Activated CD8-positive, alpha-beta T cell treated with anti-CD3 and anti-CD28 coated beads for 36 hours (primary cell): ENCODE measurements around the gene DAB1. TPM values are rescaled to one million over a fixed set of nuclear protein-coding genes. Genes with fewer than 3 reads are reported as not detected.

ENCODE experiments used
- ATAC-seq: fragments of 200-7000 bp; cut with Tn5 transposase; one replicate; pipeline ENCODE4 v1.10.0; 2021; ENCODE audit warnings: mild to moderate bottlenecking, moderate library complexity
- CTCF ChIA-PET: fragments of 350-600 bp; sonication (Branson Sonifier 250); formaldehyde crosslinking; loops from one replicate; lab custom pipeline; 2021; ENCODE audit warnings: antibody characterized with exemption; lab: Charles Lee
- POLR2A ChIA-PET: fragments of 350-600 bp; sonication (Branson Sonifier 250); formaldehyde crosslinking; loops from one replicate; lab custom pipeline; 2021; ENCODE audit warnings: antibody characterized with exemption; lab: Charles Lee
- DNase-seq: peaks from one replicate; pipeline ENCODE4 v3.0.0-alpha.2; 2020
- H3K27ac Mint-ChIP-seq: one replicate; pipeline ENCODE4 v1.8.0; 2021; ENCODE audit warnings: mild to moderate bottlenecking, mixed read lengths
- H3K27me3 Mint-ChIP-seq: one replicate; pipeline ENCODE4 v1.8.0; 2021; ENCODE audit warnings: mixed read lengths
- H3K36me3 Mint-ChIP-seq: one replicate; pipeline ENCODE4 v1.8.0; 2021; ENCODE audit warnings: low read depth, mixed read lengths
- H3K4me1 Mint-ChIP-seq: one replicate; pipeline ENCODE4 v1.8.0; 2021; ENCODE audit warnings: low read depth, mixed read lengths
- H3K4me3 Mint-ChIP-seq: one replicate; pipeline ENCODE4 v1.8.0; 2021; ENCODE audit warnings: mild to moderate bottlenecking, moderate library complexity, mixed read lengths
- H3K9me3 Mint-ChIP-seq: one replicate; pipeline ENCODE4 v1.8.0; 2021; ENCODE audit warnings: mixed read lengths
- intact Hi-C: fragments of 100-400 bp; cut with micrococcal nuclease; formaldehyde crosslinking; loops from one replicate; pipeline ENCODE4 v1.10.0; 2022
- total RNA-seq, 2 experiments: library from RNA; stranded (reverse); gene quantifications; one replicate each; pipeline ENCODE4 v1.2.3, GENCODE V29; 2021
- TF ChIP-seq, protein P1 (sequence below): fragments of 200-600 bp; IDR thresholded peaks from one replicate; pipeline ENCODE4 v1.8.0; 2022; ENCODE audit warnings: antibody characterized with exemption, mild to moderate bottlenecking

The DAB1 gene
- total RNA-seq, 2 experiments from 2014 or later: not detected

DNA sequence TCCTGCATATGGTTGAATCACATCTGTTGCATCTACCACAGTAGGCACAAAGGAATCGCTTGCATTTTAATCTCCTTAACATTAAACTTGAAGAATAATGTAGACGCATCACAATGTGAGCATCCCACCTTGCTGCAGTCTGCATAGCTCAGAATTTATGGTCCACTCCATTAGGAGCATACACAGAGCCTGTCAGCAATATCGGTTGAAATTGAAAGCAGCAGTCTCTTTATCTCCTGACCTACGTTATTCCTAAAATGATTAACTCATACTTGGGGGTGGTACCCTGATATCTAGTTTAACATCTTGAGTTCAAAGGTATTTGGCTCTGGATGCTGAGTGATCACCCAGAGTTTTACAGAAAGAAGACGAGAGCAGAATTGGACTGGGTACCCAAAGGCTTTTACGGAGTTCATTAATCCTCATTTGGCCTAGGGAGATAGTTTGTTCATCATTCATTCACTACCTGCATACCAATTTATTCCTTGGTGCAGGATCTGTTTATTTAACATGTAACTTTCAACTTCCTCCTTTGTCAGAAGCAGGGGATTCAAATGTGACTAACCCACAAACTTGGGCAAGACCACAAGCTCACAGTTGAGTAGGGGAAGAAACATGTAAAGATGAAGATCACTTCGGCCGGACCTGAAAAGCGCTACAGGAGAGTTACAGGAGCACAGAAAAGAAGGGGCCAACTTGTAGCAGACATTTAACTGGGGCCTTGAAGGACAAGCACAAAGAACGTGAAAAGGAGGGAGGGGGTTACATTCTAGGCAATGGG is 187.9 kb downstream of the DAB1 start:
- Mint-ChIP-seq H3K36me3 (no peaks in the 10 kb centered on the region), H3K27ac (no peak overlapping the region)
- POLR2A ChIA-PET: no interaction called here

DNA sequence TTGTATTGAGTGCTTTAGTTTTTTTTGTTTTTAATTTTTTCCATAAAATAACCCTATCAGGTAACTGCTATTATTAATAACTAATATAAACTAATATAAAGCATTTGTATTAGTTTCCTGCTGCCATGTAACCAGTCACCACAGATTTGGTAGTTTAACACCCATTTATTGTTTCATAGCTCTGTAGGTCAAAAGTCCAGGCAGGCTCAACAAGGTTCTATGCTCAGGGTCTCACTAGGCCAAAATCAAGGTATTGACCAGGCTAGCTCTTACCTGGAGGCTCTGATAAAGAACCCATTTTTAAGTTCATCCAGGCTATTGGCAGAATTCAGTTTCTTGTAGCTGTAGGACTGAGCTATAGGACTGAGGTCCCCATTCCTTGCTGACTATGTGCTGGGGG is 189.4 kb downstream of the DAB1 start:
- Mint-ChIP-seq H3K4me3 (no peak overlapping the region), H3K36me3 (no peaks in the 10 kb centered on the region), H3K4me1 (no peaks in the 10 kb centered on the region), H3K9me3 (no peaks in the 10 kb centered on the region), H3K27ac (no peak overlapping the region), H3K27me3 (peaks cover 7% of the 10 kb centered on the region)
- ATAC-seq: no peak
- intact Hi-C loops: no loop called here
- DNase-seq: no peak
- TF ChIP-seq, protein P1, sequence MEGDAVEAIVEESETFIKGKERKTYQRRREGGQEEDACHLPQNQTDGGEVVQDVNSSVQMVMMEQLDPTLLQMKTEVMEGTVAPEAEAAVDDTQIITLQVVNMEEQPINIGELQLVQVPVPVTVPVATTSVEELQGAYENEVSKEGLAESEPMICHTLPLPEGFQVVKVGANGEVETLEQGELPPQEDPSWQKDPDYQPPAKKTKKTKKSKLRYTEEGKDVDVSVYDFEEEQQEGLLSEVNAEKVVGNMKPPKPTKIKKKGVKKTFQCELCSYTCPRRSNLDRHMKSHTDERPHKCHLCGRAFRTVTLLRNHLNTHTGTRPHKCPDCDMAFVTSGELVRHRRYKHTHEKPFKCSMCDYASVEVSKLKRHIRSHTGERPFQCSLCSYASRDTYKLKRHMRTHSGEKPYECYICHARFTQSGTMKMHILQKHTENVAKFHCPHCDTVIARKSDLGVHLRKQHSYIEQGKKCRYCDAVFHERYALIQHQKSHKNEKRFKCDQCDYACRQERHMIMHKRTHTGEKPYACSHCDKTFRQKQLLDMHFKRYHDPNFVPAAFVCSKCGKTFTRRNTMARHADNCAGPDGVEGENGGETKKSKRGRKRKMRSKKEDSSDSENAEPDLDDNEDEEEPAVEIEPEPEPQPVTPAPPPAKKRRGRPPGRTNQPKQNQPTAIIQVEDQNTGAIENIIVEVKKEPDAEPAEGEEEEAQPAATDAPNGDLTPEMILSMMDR: no peak
- CTCF ChIA-PET: no interaction called here
- POLR2A ChIA-PET: no interaction called here

More for the DNA sequence above, 187.9 kb downstream of the DAB1 start:
- Mint-ChIP-seq H3K9me3 (no peaks in the 10 kb centered on the region), H3K4me1 (no peaks in the 10 kb centered on the region), H3K4me3 (no peak overlapping the region), H3K27me3 (peaks cover 7% of the 10 kb centered on the region)
- TF ChIP-seq, protein P1: no peak
- ATAC-seq (no peak), DNase-seq (no peak)
- CTCF ChIA-PET: no interaction called here
- intact Hi-C loops: no loop called here

DNA sequence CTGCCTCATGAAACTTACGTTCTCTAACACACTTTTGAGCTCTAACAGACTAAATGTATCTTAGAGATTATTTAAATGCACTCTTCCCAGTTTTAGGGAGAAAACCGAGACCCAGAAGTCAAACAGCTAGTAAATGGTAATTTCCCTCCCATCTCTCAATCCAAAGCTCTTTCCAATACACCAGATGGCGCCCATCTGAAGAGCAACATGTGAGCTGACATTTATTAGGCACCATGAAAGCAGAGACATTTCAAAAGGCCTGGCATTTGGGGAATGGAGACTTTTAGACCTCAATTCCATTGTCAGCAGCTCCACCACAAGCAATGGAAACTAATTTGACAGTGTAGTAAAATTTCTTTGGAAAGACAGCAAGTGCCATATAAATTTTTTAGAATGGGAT is 191.4 kb downstream of the DAB1 start:
- TF ChIP-seq, protein P1: no peak
- Mint-ChIP-seq H3K27ac (no peak overlapping the region), H3K4me3 (no peak overlapping the region), H3K9me3 (no peaks in the 10 kb centered on the region), H3K36me3 (no peaks in the 10 kb centered on the region), H3K4me1 (no peaks in the 10 kb centered on the region), H3K27me3 (peaks cover 7% of the 10 kb centered on the region)
- ATAC-seq: no peak
- ChIA-PET CTCF (no interaction called here), POLR2A (no interaction called here)
- intact Hi-C loops: no loop called here
- no peak for DNase-seq

DNA sequence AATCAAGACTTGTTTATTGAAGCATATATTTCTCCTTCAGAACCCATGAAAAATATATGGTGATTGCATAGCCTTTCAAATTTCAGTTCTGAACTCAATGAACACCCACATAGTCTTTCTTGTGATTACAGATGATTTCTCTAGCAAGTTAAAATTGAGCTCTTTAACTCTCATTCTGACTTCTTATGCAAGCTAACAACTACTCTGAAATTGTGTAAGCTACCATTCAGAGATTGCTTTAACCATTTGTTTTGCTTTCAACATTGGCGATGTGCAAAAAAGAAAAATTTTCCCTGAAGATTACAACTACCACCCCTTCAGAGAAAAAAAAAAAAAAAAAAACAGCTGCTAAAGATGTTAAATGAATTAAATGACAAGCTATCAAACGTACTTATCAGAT is 193.9 kb downstream of the DAB1 start:
- Mint-ChIP-seq H3K27ac (no peak overlapping the region), H3K9me3 (no peaks in the 10 kb centered on the region), H3K36me3 (no peaks in the 10 kb centered on the region), H3K27me3 (peaks cover 1% of the 10 kb centered on the region), H3K4me1 (no peaks in the 10 kb centered on the region), H3K4me3 (no peak overlapping the region)
- TF ChIP-seq, protein P1: no peak
- ATAC-seq (no peak), DNase-seq (no peak)
- POLR2A ChIA-PET: no interaction called here
- intact Hi-C loops: no loop called here
- CTCF ChIA-PET: no interaction called here

DNA sequence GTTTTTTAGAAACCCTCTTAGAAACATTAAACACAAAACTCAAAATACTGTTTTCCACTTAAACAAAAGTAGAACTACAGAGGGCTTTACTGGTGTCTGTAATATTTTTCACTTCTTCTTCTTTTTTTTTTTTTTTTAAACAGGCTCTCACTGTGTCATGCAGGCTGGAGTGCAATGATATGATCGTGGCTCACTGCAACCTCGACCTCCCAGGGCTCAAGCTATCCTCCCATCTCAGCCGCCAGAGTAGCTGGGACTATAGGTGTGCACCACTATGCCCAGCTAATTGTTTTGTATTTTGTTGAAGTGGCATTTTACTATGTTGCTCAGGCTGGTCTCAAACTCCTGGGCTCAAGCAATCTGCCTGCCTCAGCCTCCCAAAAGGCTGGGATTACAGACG is 194.8 kb downstream of the DAB1 start:
- no peak for DNase-seq
- H3K27me3 Mint-ChIP-seq: peaks cover 1% of the 10 kb centered on the region
- no peaks in the 10 kb centered on the region for H3K36me3 Mint-ChIP-seq
- H3K27ac Mint-ChIP-seq: no peak overlapping the region
- intact Hi-C loops: no loop called here
- no peak overlapping the region for H3K4me3 Mint-ChIP-seq
- no peaks in the 10 kb centered on the region for H3K4me1 Mint-ChIP-seq
- no peak for ATAC-seq
- TF ChIP-seq, protein P1: no peak
- H3K9me3 Mint-ChIP-seq: no peaks in the 10 kb centered on the region
- CTCF ChIA-PET: no interaction called here
- POLR2A ChIA-PET: no interaction called here
